OCI-LY7 (cell line): ENCODE data around the gene PLCG1.

Source experiments
- CTCF ChIP-seq: fragments of 200-600 bp; sonication (generic); conservative IDR thresholded peaks from 2 replicates; pipeline ENCODE4 v1.5.1; 2014; ENCODE audit warnings: mild to moderate bottlenecking, antibody characterized with exemption, low read length, moderate library complexity, mixed read lengths
- EZH2phosphoT487 ChIP-seq: fragments of 200-600 bp; sonication (generic); IDR thresholded peaks from 2 replicates; pipeline ENCODE4 v1.6.1; 2018; ENCODE audit warnings: low read depth, borderline replicate concordance, mild to moderate bottlenecking, mixed run types, antibody characterized with exemption, low read length, moderate library complexity, mixed read lengths

- TF ChIP-seq CTCF, result no peak
- no peak for TF ChIP-seq EZH2phosphoT487
Observed at GRCh38 chr20:41125530-41126457, 11.5 kb upstream of the PLCG1 start.
